HCT116 (cell line): Measurements from ENCODE around the gene CYTH2. TPM values are rescaled to one million over a fixed set of nuclear protein-coding genes. Genes with fewer than 3 reads are reported as not detected.

Experiments
- ATAC-seq: fragments of 200-7000 bp; cut with Tn5 transposase; 2 replicates; pipeline ENCODE4 v1.9.1; 2020; ENCODE audit warnings: mild to moderate bottlenecking, moderate library complexity
- BruUV-seq: library from RNA; stranded (reverse); fragments of 400-500 nt; replicated peaks from 2 replicates; lab custom pipeline; 2021; lab: Mats Ljungman, UMichigan
- CTCF ChIA-PET: fragments of 300-600 bp; sonication (Branson Sonifier 250); formaldehyde crosslinking; loops from one replicate; lab custom pipeline; 2021; ENCODE audit warnings: antibody characterized with exemption; lab: Charles Lee
- POLR2A ChIA-PET: fragments of 300-600, 350-600 bp; sonication (Branson Sonifier 250); formaldehyde crosslinking; loops from one replicate; lab custom pipeline; 2021; ENCODE audit warnings: antibody characterized with exemption; lab: Charles Lee
- RAD21 ChIA-PET, 2 experiments: fragments of 300-600 bp; sonication (Branson Sonifier 250); formaldehyde crosslinking; loops; one replicate each; lab custom pipeline; 2023; ENCODE audit warnings: low total read pairs in 2 of 2; ENCODE audit not compliant: uncharacterized antibody in 2 of 2, unreplicated experiment in 2 of 2, low non-redundant PET in 1 of 2; lab: Charles Lee
- DNase-seq: peaks from one replicate; pipeline ENCODE4 v3.0.0-alpha.2; 2010; ENCODE audit warnings: low read depth, low spot score
- H2AFZ ChIP-seq: fragments of 200-600 bp; shearing (Covaris generic), sonication (generic); 2 replicates; pipeline ENCODE4 v1.6.1; 2017; ENCODE audit warnings: low read depth, mixed run types, mixed read lengths, antibody characterized with exemption, low read length; ENCODE audit not compliant: poor library complexity, severe bottlenecking
- H3K27ac ChIP-seq: 2 replicates; pipeline ENCODE4 v1.5.1; 2012; ENCODE audit warnings: low read depth, low read length
- H3K27me3 ChIP-seq: fragments of 200-600 bp; sonication (generic); 2 replicates; pipeline ENCODE4 v1.6.1; 2016; ENCODE audit warnings: mixed run types, low read length, mixed read lengths; ENCODE audit not compliant: insufficient read depth
- H3K36me3 ChIP-seq, 2 experiments: fragments of 200-500 bp in 1 of 2; fragments of 200-600 bp in 1 of 2; sonication (Bioruptor generic) in 1 of 2; sonication (generic) in 1 of 2; 2 replicates each; pipeline versions ENCODE4 v1.5.1 to v1.6.1; 2014 to 2016; ENCODE audit warnings: low read length in 2 of 2, inconsistent platforms in 1 of 2, mixed read lengths in 1 of 2, mixed run types in 1 of 2; ENCODE audit not compliant: insufficient read depth in 2 of 2, control insufficient read depth in 1 of 2
- H3K4me1 ChIP-seq, 2 experiments: fragments of 200-600 bp in 1 of 2; sonication (generic) in 1 of 2; 2 replicates each; pipeline versions ENCODE4 v1.5.1 to v1.6.1; 2012 to 2017; ENCODE audit warnings: low read length in 2 of 2, inconsistent platforms in 1 of 2, mild to moderate bottlenecking in 1 of 2, mixed read lengths in 1 of 2, mixed run types in 1 of 2, moderate library complexity in 1 of 2; ENCODE audit not compliant: insufficient read depth in 2 of 2, control insufficient read depth in 1 of 2
- H3K4me2 ChIP-seq: fragments of 200-600 bp; sonication (generic); 2 replicates; pipeline ENCODE4 v1.6.1; 2017; ENCODE audit warnings: mixed run types, low read length, mixed read lengths
- H3K4me3 ChIP-seq, 2 experiments: fragments of 200-600 bp in 1 of 2; sonication (generic) in 1 of 2; replicated peaks in 1 of 2; 2 replicates each; pipeline ENCODE4 v1.5.1; 2011 to 2016; ENCODE audit warnings: low read length in 2 of 2, control low read depth in 1 of 2, low read depth in 1 of 2, mild to moderate bottlenecking in 1 of 2, mixed read lengths in 1 of 2, mixed run types in 1 of 2
- H3K79me2 ChIP-seq: fragments of 200-600 bp; sonication (generic); 2 replicates; pipeline ENCODE4 v1.6.1; 2017; ENCODE audit warnings: mild to moderate bottlenecking, mixed run types, low read length, moderate library complexity, mixed read lengths; ENCODE audit not compliant: insufficient read depth
- H3K9ac ChIP-seq: fragments of 200-600 bp; sonication (generic); 2 replicates; pipeline ENCODE4 v1.6.1; 2016; ENCODE audit warnings: low read length, mixed read lengths
- H3K9me2 ChIP-seq: fragments of 200-600 bp; sonication (generic), shearing (Covaris generic); 2 replicates; pipeline ENCODE4 v1.6.1; 2017; ENCODE audit warnings: mixed run types, mild to moderate bottlenecking, moderate library complexity; ENCODE audit not compliant: insufficient read depth
- H3K9me3 ChIP-seq, 2 experiments: fragments of 200-500 bp in 1 of 2; fragments of 200-600 bp in 1 of 2; sonication (Bioruptor generic) in 1 of 2; sonication (generic) in 1 of 2; 2 replicates each; pipeline ENCODE4 v1.6.1; 2014 to 2017; ENCODE audit warnings: low read length in 2 of 2, mixed read lengths in 2 of 2, inconsistent platforms in 1 of 2, low read depth in 1 of 2, mild to moderate bottlenecking in 1 of 2, mixed run types in 1 of 2, moderate library complexity in 1 of 2; ENCODE audit not compliant: control insufficient read depth in 1 of 2, insufficient read depth in 1 of 2
- H4K20me1 ChIP-seq: fragments of 200-600 bp; sonication (generic), shearing (Covaris generic); 2 replicates; pipeline ENCODE4 v1.6.1; 2017; ENCODE audit warnings: mixed run types, mild to moderate bottlenecking, moderate library complexity; ENCODE audit not compliant: insufficient read depth
- CBX3 ChIP-seq: IDR thresholded peaks from 2 replicates; pipeline ENCODE4 v1.6.1; 2012; ENCODE audit warnings: low read depth
- EGR1 ChIP-seq: IDR thresholded peaks from 2 replicates; pipeline ENCODE4 v1.6.1; 2012; ENCODE audit warnings: low read depth
- ELF1 ChIP-seq: IDR thresholded peaks from 2 replicates; pipeline ENCODE4 v1.6.1; 2012; ENCODE audit warnings: low read depth, borderline replicate concordance
- EZH2 ChIP-seq: fragments of 200-600 bp; sonication (generic); IDR thresholded peaks from 2 replicates; pipeline ENCODE4 v1.6.1; 2017; ENCODE audit warnings: antibody characterized with exemption, mixed run types
- FOSL1 ChIP-seq: IDR thresholded peaks from 2 replicates; pipeline ENCODE4 v1.6.1; 2012; ENCODE audit warnings: low read depth
- JUND ChIP-seq: IDR thresholded peaks from 2 replicates; pipeline ENCODE4 v1.6.1; 2012
- POLR2AphosphoS5 ChIP-seq: IDR thresholded peaks from 2 replicates; pipeline ENCODE4 v1.6.1; 2011; ENCODE audit warnings: mild to moderate bottlenecking, low read depth, low read length, moderate library complexity
- RAD21 ChIP-seq: IDR thresholded peaks from 2 replicates; pipeline ENCODE4 v1.6.1; 2012; ENCODE audit warnings: low read depth, mild to moderate bottlenecking
- SIN3A ChIP-seq: IDR thresholded peaks from 2 replicates; pipeline ENCODE4 v1.6.1; 2012; ENCODE audit warnings: low read depth
- SP1 ChIP-seq: IDR thresholded peaks from 2 replicates; pipeline ENCODE4 v1.6.1; 2012; ENCODE audit warnings: low read depth
- SRF ChIP-seq: IDR thresholded peaks from 2 replicates; pipeline ENCODE4 v1.6.1; 2012; ENCODE audit warnings: low read depth
- TCF7L2 ChIP-seq: IDR thresholded peaks from 2 replicates; pipeline ENCODE4 v1.7.0; 2011; ENCODE audit warnings: borderline replicate concordance, inconsistent platforms; ENCODE audit not compliant: insufficient read depth, insufficient read length; ENCODE audit errors: extremely low read depth
- YY1 ChIP-seq: IDR thresholded peaks from 2 replicates; pipeline ENCODE4 v1.6.1; 2011; ENCODE audit warnings: low read length, low read depth, moderate library complexity, mild to moderate bottlenecking; ENCODE audit not compliant: insufficient replicate concordance; ENCODE audit errors: extremely low read depth
- ZBTB33 ChIP-seq: IDR thresholded peaks from 2 replicates; pipeline ENCODE4 v1.6.1; 2011; ENCODE audit warnings: mild to moderate bottlenecking, low read length, moderate library complexity; ENCODE audit not compliant: insufficient replicate concordance; ENCODE audit errors: extremely low read depth
- ZFX ChIP-seq: fragments of 450-650 bp; IDR thresholded peaks from 2 replicates; pipeline ENCODE4 v1.6.1; 2017
- ZNF274 ChIP-seq: fragments of 200-500 bp; sonication (Bioruptor generic); IDR thresholded peaks from 2 replicates; pipeline ENCODE4 v1.6.1; 2014; ENCODE audit warnings: mild to moderate bottlenecking, low read depth, low read length, inconsistent platforms
- intact Hi-C: fragments of 100-400 bp; cut with micrococcal nuclease; formaldehyde crosslinking; loops from 2 replicates; pipeline ENCODE4 v1.10.0; 2022
- total RNA-seq: library from RNA; stranded (reverse); gene quantifications from one replicate; pipeline ENCODE4 v1.2.1, GENCODE V29; 2021; ENCODE audit not compliant: unreplicated experiment
- TF ChIP-seq, protein P1 (sequence below): IDR thresholded peaks from 2 replicates; pipeline ENCODE4 v1.6.1; 2012; ENCODE audit warnings: low read depth
- TF ChIP-seq, protein P2 (sequence below): IDR thresholded peaks from 2 replicates; pipeline ENCODE4 v1.6.1; 2012

Gene CYTH2
- total RNA-seq, 1 experiment from 2014 or later: 75.3 TPM

DNA sequence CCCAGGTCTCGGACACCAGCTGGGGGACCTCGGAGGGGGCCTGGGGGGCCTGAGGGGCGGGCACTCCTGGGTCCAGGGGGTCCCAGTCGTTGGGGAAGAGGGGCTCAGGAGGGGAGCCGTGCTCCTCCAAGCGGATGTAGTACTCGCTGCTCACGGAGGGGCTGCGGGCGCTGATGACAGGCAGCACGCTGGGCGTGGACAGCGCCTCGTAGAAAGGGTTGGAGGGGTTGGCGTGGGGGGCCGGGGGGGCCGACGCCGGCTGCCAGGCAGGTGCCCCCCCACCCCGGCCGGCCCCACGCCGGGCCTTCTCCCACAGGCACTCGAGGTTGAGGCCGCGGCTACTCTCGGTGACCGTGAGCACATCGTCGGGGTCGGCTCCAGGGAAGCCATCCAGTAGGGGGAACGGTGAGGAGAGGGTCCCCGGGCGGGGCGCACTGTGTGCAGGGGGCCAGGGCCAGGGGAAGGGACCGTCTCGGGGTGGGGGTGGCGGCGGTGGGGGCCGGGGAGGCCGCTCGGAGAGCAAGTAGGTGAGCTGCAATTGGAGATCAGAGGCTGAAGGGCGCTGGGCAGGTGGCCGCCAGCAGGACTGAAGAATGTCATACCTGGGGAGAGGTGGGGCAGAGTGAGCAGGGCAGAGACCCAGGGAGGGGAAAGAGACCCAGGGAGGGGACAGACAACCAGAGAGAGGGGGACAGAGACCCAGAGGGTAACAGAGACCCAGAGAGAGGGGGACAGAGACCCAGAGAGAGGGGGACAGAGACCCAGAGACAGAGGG, 30.3 kb downstream of the CYTH2 start:
- intact Hi-C loops: loop anchor here (10.0 kb wide), 1 partner anchor 105 kb away; the partner anchor contains the start of genes GRIN2D and KDELR1
- Histone ChIP-seq H3K27ac (no peak overlapping the region), H3K9me2 (no peaks in the 10 kb centered on the region), H3K4me3 (no peak overlapping the region), H3K36me3 (no peaks in the 10 kb centered on the region; a peak in 1 of 4 replicates), H3K27me3 (no peaks in the 10 kb centered on the region), H2AFZ (no peak overlapping the region), H3K4me1 (peaks cover 21 to 51% of the 10 kb centered on the region in 2 experiments), H3K9ac (no peak overlapping the region), H3K79me2 (peaks cover 4% of the 10 kb centered on the region; the same call in 1 of the 2 replicates), H3K9me3 (no peaks in the 10 kb centered on the region), H3K4me2 (no peak overlapping the region), H4K20me1 (no peaks in the 10 kb centered on the region)
- POLR2A ChIA-PET: no interaction called here
- DNase-seq: no peak
- BruUV-seq: no TSS peak
- RAD21 ChIA-PET: no interaction called here
- CTCF ChIA-PET: interaction anchor here (1.6 kb wide), 1 partner anchor 10 kb away, joined by 6 read pairs; no protein-coding TSS in a partner anchor
- no peak for TF ChIP-seq ZNF274
- TF ChIP-seq, protein P1, sequence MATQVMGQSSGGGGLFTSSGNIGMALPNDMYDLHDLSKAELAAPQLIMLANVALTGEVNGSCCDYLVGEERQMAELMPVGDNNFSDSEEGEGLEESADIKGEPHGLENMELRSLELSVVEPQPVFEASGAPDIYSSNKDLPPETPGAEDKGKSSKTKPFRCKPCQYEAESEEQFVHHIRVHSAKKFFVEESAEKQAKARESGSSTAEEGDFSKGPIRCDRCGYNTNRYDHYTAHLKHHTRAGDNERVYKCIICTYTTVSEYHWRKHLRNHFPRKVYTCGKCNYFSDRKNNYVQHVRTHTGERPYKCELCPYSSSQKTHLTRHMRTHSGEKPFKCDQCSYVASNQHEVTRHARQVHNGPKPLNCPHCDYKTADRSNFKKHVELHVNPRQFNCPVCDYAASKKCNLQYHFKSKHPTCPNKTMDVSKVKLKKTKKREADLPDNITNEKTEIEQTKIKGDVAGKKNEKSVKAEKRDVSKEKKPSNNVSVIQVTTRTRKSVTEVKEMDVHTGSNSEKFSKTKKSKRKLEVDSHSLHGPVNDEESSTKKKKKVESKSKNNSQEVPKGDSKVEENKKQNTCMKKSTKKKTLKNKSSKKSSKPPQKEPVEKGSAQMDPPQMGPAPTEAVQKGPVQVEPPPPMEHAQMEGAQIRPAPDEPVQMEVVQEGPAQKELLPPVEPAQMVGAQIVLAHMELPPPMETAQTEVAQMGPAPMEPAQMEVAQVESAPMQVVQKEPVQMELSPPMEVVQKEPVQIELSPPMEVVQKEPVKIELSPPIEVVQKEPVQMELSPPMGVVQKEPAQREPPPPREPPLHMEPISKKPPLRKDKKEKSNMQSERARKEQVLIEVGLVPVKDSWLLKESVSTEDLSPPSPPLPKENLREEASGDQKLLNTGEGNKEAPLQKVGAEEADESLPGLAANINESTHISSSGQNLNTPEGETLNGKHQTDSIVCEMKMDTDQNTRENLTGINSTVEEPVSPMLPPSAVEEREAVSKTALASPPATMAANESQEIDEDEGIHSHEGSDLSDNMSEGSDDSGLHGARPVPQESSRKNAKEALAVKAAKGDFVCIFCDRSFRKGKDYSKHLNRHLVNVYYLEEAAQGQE: no peak
- TF ChIP-seq EZH2: no peak
- no peak for TF ChIP-seq JUND
- TF ChIP-seq SRF: no peak
- TF ChIP-seq POLR2AphosphoS5: no peak
- TF ChIP-seq ZBTB33: no peak
- TF ChIP-seq EGR1: no peak
- no peak for TF ChIP-seq ELF1
- TF ChIP-seq RAD21: no peak
- TF ChIP-seq SIN3A: no peak
- no peak for TF ChIP-seq YY1
- no peak for TF ChIP-seq ZFX
- TF ChIP-seq CBX3: no peak
- TF ChIP-seq TCF7L2: no peak
- no peak for TF ChIP-seq FOSL1
- TF ChIP-seq, protein P2, sequence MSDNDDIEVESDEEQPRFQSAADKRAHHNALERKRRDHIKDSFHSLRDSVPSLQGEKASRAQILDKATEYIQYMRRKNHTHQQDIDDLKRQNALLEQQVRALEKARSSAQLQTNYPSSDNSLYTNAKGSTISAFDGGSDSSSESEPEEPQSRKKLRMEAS: no peak
- TF ChIP-seq SP1: no peak
- ATAC-seq: no peak
